SK-N-MC (cell line): ENCODE measurements around the gene C3orf49.

ENCODE experiments used
- EZH2 ChIP-seq: fragments of 200-600 bp; sonication (generic); IDR thresholded peaks from one replicate; pipeline ENCODE4 v1.6.1; 2017; ENCODE audit warnings: antibody characterized with exemption
- FOXP2 ChIP-seq: optimal IDR thresholded peaks from 2 replicates; pipeline ENCODE3; 2011; ENCODE audit warnings: mild to moderate bottlenecking, moderate library complexity; ENCODE audit not compliant: insufficient read depth; ENCODE audit errors: extremely low read length, control extremely low read depth
- POLR2AphosphoS5 ChIP-seq: IDR thresholded peaks from 2 replicates; pipeline ENCODE4 v1.6.1; 2012; ENCODE audit warnings: mild to moderate bottlenecking, low read depth, low read length, borderline replicate concordance

DNA sequence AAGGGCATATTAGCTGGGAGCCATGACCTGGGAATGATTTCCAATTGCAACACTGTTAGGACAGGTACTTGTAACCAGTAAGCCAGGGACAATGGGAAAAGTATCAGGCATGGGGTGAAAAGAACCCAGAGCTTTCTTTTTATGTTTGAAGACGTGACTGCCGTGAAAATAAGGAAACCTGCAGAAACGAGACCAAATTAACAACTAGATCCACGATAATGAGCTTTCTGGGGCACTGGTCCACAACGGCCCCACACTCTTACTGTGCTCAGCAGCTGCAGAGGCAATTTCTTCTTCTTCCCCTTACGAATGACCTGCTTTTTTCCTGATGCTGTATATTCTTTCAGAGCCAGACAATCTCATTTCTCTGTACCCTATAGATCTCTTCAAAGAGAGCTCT lies 11.4 kb downstream of the C3orf49 start:
- no peak for TF ChIP-seq EZH2
- no peak for TF ChIP-seq POLR2AphosphoS5
- no peak for TF ChIP-seq FOXP2
